Measurements from ENCODE around the gene MAPK10. TPM values are rescaled to one million over a fixed set of nuclear protein-coding genes. Genes with fewer than 3 reads are reported as not detected.
"Not testable (repeated sequence)": the region's sequence is repeated elsewhere in the genome, so short reads cannot be mapped to it uniquely, and the experiment has no call there.

MAPK10 gene
- total RNA-seq, 2 donors from 2014 or later, result 0.87 to 0.95 TPM

DNA sequence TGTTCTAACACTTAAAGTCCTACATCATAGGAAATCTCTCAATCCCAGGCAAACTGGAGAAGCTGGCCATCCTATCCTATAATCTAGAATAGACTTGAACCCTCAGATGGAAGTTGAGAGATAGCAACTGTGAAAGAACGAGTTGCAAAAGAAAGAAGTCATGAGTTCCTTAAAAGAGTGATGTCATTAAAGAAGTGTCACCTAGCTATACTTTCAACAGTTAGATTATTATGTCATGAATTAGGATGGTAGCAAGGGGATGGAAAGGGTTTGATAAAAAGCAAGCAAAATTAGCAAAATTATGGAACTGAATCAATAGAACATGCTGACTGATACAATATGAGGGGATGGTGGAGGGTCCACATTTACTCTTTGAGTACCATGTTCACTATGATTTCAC, 7.1 kb upstream of the MAPK10 start:
- H3K27me3 Mint-ChIP-seq, result peaks cover 4% of the 10 kb centered on the region
- H3K36me3 Mint-ChIP-seq (ENCODE audit: low read depth), result no peaks in the 10 kb centered on the region
- H3K27ac Mint-ChIP-seq, result no peak overlapping the region
- H3K4me1 Mint-ChIP-seq, result no peaks in the 10 kb centered on the region
- no peak for ATAC-seq (replicated peaks)
- peaks cover 2% of the 10 kb centered on the region for H3K9me3 Mint-ChIP-seq
- no peak overlapping the region for H3K4me3 Mint-ChIP-seq

DNA sequence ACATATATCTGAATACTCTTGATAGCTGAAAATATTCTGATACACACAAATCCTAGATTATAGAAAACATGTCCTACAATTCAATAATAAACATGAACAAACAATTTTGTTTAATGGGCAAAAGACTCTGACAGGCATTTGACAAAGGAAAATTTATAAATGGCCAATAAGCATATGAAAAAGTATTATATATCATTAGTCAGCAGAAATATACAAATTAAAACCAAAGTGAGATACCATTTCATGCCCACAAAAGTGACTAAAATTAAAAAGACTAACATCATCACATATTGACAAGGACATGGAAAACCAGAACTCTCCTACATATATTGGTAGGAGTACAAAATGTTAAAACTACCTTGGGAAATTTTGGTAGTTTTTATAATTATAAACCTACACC, 2.7 kb upstream of the MAPK10 start:
- Mint-ChIP-seq H3K27me3 (peaks cover 3% of the 10 kb centered on the region), H3K9me3 (no peaks in the 10 kb centered on the region), H3K36me3 (ENCODE audit: low read depth) (no peaks in the 10 kb centered on the region), H3K4me1 (peaks cover 9% of the 10 kb centered on the region), H3K4me3 (no peak overlapping the region), H3K27ac (no peak overlapping the region)
- ATAC-seq (replicated peaks), result no peak

DNA sequence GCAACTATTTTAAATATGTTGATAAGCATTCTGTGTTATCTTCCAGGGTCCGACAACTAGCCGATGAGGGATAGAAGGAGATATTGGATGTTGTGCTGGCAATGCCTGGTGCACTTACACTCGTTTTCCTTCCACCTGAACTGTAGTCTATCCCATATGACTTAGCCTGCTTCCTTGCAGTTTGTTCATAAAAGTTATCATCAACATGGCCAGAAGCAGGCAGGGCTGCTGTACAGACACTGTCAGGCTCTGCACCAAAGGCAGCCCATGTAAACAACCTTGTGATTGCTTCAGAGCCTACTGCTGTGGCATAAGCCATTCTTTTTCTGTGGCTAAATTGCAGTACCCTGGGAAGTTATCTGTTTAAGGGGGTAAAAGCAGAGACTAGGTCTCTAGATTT, 1.6 kb downstream of the MAPK10 start:
- H3K27me3 Mint-ChIP-seq, result peaks cover 3% of the 10 kb centered on the region
- H3K4me1 Mint-ChIP-seq, result peaks cover 9% of the 10 kb centered on the region
- no peak for ATAC-seq (replicated peaks)
- H3K9me3 Mint-ChIP-seq, result no peaks in the 10 kb centered on the region
- no peak overlapping the region for H3K4me3 Mint-ChIP-seq
- no peak overlapping the region for H3K27ac Mint-ChIP-seq
- H3K36me3 Mint-ChIP-seq (ENCODE audit: low read depth), result no peaks in the 10 kb centered on the region

DNA sequence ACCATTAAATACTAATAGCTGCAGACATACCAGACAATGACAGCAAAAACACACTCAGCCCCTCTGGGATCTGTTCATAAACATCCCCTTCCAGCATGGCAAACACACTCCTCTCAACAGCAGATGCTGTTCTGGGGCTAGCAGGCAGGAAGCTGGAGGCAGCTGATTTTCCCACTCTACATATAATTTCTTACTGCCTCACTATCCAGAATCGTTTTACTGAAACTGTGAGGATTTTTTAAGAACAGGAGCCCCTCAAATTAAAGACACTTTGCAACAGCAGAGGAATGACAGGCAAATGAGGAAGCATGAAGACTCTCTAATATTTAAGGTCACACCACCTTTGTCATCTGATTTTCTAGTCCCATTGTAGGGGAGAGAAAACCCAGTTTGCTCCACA, 2.2 kb downstream of the MAPK10 start:
- Mint-ChIP-seq H3K9me3 (no peaks in the 10 kb centered on the region), H3K27ac (no peak overlapping the region), H3K4me3 (no peak overlapping the region), H3K27me3 (peaks cover 5% of the 10 kb centered on the region), H3K36me3 (ENCODE audit: low read depth) (no peaks in the 10 kb centered on the region), H3K4me1 (peaks cover 9% of the 10 kb centered on the region)
- no peak for ATAC-seq (replicated peaks)

DNA sequence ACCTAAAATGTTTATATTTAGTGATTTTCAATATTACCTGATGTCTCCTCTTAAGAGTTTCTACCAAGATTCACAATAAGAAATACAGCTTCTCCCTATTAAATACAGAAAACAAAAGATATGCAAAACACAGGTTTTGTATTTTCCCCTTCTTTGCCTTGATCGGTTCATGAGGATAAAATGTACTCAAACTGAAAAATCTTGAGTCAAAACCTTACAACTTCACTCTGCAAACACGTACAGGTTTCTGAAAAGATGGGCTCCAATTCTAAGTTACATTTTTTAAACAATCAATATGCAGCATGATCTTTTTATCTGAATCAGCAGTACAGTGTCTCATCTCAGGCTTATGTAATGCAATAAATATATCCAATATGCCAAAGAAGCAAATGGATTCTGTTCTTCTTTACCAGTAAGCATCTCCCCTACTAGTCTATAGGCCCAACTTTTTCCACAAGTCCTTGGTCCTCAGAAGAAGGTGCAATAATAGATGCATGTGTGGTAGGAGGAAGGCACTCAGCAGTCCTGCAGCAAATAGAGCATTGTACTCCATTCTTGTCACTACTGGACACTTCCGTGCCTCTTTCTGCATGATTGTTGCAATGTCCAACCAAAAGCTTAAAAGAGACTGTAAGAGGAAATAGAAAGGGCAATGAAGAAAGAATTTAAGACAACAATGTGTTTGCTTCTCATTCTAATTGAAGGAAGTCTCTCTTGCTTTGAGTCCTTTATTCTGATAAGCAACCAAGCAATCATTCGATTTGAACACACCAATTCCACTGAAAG, 3.2 kb downstream of the MAPK10 start:
- Mint-ChIP-seq H3K36me3 (ENCODE audit: low read depth) (no peaks in the 10 kb centered on the region), H3K27me3 (peaks cover 5% of the 10 kb centered on the region), H3K4me1 (peaks cover 9% of the 10 kb centered on the region), H3K4me3 (no peak overlapping the region), H3K9me3 (no peaks in the 10 kb centered on the region), H3K27ac (no peak overlapping the region)
- peak; percentile 66 for ATAC-seq (replicated peaks)

DNA sequence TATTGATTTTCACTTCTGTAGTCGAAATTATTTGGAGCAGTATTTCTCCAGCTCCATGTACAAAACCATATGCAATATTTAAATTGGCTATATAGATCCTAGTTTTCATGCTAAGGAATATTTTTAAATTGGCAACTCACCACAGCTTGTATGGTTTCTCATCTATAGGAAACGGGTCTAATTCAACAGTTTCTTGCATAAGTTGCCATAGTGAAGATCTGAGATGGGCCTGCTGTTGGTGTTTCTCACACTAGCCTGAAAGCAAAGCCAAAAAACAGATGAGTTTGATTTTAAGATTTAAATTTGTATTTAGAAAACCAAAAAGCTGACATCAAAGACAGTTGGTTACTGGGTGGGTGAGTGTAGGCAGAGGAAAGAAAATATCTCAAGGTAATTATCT, 5.5 kb downstream of the MAPK10 start:
- Mint-ChIP-seq H3K4me1 (peaks cover under 1% of the 10 kb centered on the region), H3K36me3 (ENCODE audit: low read depth) (no peaks in the 10 kb centered on the region), H3K4me3 (no peak overlapping the region), H3K9me3 (no peaks in the 10 kb centered on the region), H3K27ac (no peak overlapping the region), H3K27me3 (peaks cover 5% of the 10 kb centered on the region)
- no peak for ATAC-seq (replicated peaks)

DNA sequence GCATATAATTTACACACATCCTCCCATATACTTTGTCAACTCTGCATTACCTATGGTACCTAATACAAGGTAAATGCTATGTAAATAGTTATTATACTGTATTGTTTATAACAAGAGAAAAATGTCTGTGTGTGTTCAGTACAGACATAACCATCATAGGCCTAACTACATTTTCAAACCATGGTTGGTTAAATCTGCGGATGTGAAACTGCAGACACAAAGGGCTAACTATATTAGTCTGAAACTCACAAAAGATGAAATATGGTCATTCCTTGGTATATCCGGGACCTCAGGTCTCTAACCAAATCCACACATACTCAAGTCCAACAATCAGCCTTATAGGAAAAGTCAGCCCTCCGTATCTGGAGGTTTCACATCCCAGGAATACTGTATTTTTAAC, 13.5 kb downstream of the MAPK10 start:
- Mint-ChIP-seq H3K36me3 (ENCODE audit: low read depth) (no peaks in the 10 kb centered on the region), H3K27me3 (no peaks in the 10 kb centered on the region), H3K9me3 (no peaks in the 10 kb centered on the region), H3K4me3 (no peak overlapping the region), H3K27ac (no peak overlapping the region), H3K4me1 (no peaks in the 10 kb centered on the region)
- ATAC-seq (replicated peaks), result no peak

DNA sequence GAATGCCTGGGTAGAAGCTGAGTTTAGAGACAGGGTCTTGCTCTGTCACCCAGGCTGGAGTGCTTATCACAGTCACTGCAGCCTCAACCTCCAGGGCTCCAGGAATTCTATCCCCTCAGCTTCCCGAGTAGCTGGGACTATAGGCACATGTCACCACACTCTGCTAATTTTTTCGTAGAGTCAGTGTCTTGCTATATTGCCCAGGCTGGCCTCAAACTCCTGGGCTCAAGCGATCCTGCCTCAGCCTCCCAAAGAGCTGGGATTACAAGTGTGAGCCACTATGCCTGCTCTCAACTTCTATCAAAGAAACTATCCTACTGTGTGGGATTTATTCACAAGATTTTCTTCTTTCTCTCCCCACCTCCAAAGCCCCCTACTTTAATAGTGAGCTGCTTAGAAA, 15.7 kb downstream of the MAPK10 start:
- Mint-ChIP-seq H3K27ac (no peak overlapping the region), H3K4me3 (no peak overlapping the region), H3K9me3 (no peaks in the 10 kb centered on the region), H3K4me1 (no peaks in the 10 kb centered on the region), H3K27me3 (peaks cover 3% of the 10 kb centered on the region), H3K36me3 (ENCODE audit: low read depth) (no peaks in the 10 kb centered on the region)
- no peak for ATAC-seq (replicated peaks)

DNA sequence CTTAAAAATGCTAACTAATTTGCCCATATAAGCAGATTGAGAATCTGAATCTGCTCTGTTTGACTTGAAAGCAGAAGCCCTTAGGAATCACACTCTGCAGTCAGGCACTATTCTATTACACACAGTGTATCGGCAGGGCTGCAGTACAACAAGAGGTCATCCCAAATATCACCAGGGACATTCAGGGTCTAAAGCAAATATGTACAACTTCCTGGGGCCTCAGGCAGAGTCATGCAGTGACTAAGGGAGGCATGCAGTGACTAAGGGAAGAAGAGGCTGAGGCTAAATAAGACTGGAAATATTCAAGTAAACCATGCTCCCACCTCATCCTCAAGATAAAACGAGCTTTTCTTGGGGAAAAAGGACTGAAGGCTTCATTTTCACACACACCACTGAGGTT, 20.9 kb downstream of the MAPK10 start:
- Mint-ChIP-seq H3K27me3 (peaks cover 3% of the 10 kb centered on the region), H3K4me3 (no peak overlapping the region), H3K36me3 (ENCODE audit: low read depth) (no peaks in the 10 kb centered on the region), H3K4me1 (no peaks in the 10 kb centered on the region), H3K9me3 (no peaks in the 10 kb centered on the region), H3K27ac (no peak overlapping the region)
- ATAC-seq (replicated peaks), result no peak

DNA sequence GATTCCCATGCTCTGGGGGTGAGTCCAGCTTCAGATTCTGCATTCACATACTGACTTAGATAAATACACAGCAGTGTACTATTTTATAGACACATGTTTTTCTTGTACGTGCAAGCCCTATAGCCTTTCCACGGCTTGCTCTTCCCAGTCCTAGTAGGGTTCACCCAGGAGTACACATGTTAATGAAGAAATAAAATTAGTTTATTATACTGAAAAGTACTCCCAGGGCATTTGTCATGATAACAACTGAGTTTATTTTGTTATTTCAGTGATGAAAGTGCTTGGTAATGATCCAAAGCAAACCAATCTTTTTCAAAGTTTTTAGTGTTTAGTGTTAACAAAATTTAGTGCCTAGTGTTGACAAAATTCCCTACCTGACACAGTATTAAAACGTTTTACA, 21.3 kb downstream of the MAPK10 start:
- H3K27ac Mint-ChIP-seq, result no peak overlapping the region
- no peaks in the 10 kb centered on the region for H3K36me3 Mint-ChIP-seq (ENCODE audit: low read depth)
- H3K27me3 Mint-ChIP-seq, result peaks cover 3% of the 10 kb centered on the region
- H3K9me3 Mint-ChIP-seq, result no peaks in the 10 kb centered on the region
- H3K4me1 Mint-ChIP-seq, result no peaks in the 10 kb centered on the region
- ATAC-seq (replicated peaks), result no peak
- no peak overlapping the region for H3K4me3 Mint-ChIP-seq

DNA sequence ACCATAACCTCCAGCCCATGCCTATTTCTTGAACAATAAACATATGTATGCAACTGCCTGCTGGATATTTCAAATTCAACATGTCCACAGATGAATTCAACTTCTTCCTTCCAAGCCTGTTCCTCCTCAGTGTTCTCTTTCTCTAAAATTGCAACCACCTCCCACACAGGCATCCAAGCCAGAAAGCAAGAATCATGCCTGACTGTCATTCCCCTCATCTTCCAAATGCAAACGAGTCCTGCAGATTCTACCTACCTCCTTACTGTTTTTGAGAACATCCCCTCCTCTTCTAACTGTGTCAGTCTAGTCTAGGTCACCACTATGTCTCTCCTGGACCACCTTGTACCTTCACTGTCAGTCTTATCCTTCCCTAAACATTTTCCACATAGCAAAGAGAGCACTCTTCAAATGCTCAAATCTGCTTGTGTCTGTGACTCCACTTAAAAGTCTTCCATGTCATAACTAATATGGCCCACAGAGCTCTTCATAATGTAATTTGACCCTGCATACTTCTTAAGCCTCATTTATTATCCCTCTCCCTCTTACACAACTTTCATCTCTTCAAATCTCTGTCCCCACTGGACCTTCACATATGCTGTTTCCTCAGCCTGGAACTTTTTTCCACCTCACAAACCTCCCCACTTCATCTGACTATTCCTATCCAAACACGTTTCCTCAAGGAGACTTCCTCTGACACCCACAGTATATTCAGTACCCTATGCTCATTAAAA, 25.7 kb downstream of the MAPK10 start:
- Mint-ChIP-seq H3K4me3 (no peak overlapping the region), H3K4me1 (no peaks in the 10 kb centered on the region), H3K36me3 (ENCODE audit: low read depth) (no peaks in the 10 kb centered on the region), H3K9me3 (no peaks in the 10 kb centered on the region), H3K27me3 (no peaks in the 10 kb centered on the region), H3K27ac (no peak overlapping the region)
- no peak for ATAC-seq (replicated peaks)

DNA sequence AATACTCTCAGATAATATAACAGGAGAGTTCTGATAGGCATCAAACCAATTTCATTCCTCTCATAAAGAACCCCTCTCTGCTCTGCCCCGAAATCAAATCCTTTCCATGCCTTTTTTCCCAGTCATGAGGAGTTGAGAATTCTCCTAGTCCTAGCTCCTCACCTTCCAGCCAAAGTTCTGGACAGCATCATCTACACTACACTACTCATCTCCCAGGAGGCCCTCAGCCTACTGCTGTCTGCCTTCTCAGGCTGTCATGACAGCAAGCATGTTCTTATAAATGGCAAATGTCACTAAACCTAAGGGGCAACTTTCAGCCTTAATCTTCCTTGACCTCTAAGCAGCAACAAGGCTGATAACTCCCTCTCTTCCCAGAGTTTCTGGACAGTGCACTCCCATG, 26.6 kb downstream of the MAPK10 start:
- no peaks in the 10 kb centered on the region for H3K36me3 Mint-ChIP-seq (ENCODE audit: low read depth)
- no peaks in the 10 kb centered on the region for H3K27me3 Mint-ChIP-seq
- no peaks in the 10 kb centered on the region for H3K4me1 Mint-ChIP-seq
- no peak for ATAC-seq (replicated peaks)
- no peaks in the 10 kb centered on the region for H3K9me3 Mint-ChIP-seq
- H3K27ac Mint-ChIP-seq, result no peak overlapping the region
- no peak overlapping the region for H3K4me3 Mint-ChIP-seq

DNA sequence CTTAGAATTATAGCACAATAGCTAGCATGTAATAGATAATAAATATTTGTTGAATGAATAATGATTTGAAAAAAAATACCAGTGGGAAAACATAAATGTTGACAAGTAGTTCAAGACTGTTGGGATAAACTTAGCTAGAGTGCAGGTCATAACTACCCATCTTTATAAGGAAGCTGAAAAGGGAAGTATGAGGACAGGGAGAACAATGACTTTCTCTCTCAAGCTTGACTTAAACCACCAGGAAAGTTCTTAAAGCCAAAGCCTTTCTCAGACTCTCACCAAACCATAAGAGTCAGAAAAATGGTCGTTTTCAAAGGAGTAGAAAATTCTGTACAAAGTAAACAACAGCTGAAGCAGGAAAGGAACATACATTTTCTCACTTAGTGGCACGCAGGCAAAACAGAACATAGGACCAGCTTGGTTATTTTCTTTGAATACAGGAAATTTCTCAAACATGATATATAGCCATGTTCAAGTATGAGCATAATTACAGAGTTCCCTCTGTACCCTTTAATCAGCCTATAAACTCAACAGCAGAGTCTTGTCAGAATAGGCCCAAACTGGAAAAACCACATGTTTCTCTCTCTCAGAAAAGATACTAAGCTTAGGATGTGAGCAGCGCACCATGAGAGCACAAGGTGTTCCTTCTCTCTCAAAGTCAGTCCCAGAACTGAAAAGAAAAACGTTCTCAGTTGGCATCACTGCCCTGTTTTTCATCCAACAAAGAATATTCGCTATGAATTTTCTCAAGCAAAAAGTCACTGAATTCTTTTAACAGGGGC, 28.7 kb downstream of the MAPK10 start:
- no peaks in the 10 kb centered on the region for H3K4me1 Mint-ChIP-seq
- no peak overlapping the region for H3K27ac Mint-ChIP-seq
- H3K9me3 Mint-ChIP-seq, result no peaks in the 10 kb centered on the region
- no peak overlapping the region for H3K4me3 Mint-ChIP-seq
- no peaks in the 10 kb centered on the region for H3K36me3 Mint-ChIP-seq (ENCODE audit: low read depth)
- no peaks in the 10 kb centered on the region for H3K27me3 Mint-ChIP-seq
- ATAC-seq (replicated peaks), result no peak

DNA sequence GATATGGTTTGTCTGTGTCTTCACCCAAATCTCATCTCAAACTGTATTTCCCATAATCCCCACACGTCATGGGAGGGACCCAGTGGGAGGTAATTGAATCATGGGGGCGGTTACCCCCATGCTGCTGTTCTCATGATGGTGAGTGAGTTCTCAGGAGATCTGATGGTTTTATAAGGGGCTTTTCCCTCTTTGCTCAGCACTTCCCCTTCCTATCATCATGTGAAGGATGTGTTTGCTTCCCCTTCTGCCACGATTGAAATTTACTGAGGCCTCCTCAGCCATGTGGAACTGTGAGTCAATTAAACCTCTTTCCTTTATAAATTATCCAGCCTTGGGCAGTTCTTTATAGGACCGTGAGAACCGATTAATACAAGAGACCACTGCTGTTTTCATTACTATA, 29.4 kb downstream of the MAPK10 start:
- H3K4me1 Mint-ChIP-seq; H3K27me3 Mint-ChIP-seq; H3K4me3 Mint-ChIP-seq; H3K9me3 Mint-ChIP-seq; H3K36me3 Mint-ChIP-seq (ENCODE audit: low read depth); H3K27ac Mint-ChIP-seq; ATAC-seq (replicated peaks): not testable (repeated sequence)

DNA sequence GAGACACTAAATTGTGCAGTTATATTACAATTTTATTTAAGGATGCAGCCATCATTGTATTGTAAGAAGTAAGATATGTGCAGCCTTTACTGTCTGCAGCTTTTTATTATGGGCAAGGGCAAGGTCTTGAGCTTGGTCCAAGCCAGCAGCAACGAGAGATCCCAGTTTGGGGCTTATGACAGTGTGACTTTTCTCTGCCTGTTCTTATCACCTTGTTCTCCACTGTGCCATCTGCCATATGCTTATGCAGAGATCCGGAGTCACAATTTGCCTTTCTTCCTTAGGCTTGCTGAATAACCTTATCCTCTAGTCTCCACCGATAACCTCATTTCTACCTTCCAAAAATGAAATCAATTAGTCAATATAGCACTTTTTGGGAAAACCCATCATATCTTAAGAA, 30.4 kb downstream of the MAPK10 start:
- no peak for ATAC-seq (replicated peaks)
- peaks cover 6% of the 10 kb centered on the region for H3K27me3 Mint-ChIP-seq
- no peaks in the 10 kb centered on the region for H3K9me3 Mint-ChIP-seq
- no peaks in the 10 kb centered on the region for H3K36me3 Mint-ChIP-seq (ENCODE audit: low read depth)
- no peak overlapping the region for H3K4me3 Mint-ChIP-seq
- H3K4me1 Mint-ChIP-seq, result no peaks in the 10 kb centered on the region
- no peak overlapping the region for H3K27ac Mint-ChIP-seq

Measured in activated T-helper 17 cell treated with anti-CD3 and anti-CD28 coated beads, Interleukin-2, amount 50 U/mL, for 72 hours (primary cell).